ENCODE measurements around the gene C11orf16. TPM values are rescaled to one million over a fixed set of nuclear protein-coding genes. Genes with fewer than 3 reads are reported as not detected.
"Not testable (repeated sequence)": the region's sequence is repeated elsewhere in the genome, so short reads cannot be mapped to it uniquely, and the experiment has no call there.

The C11orf16 gene
- total RNA-seq, 4 donors from 2014 or later = not detected

DNA sequence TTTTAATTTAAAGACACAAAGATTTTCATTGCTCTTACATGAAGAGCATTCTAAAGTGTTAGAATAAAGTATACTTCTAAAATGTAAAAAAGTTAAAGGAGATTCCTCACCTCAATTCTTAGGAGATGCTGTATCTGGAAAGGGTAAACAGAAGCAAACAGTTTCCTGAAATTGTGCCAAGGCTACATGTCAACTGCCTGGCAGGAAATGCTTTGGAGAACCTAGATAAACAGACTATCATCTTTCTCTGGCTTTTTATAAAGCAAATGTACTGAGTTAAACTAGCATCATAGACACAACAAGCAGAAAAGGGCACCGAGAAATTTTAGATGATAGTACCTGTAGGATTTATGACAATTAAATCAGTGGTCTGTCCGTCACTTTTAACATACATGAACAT lies 46.4 kb downstream of the C11orf16 start:
- Histone ChIP-seq H3K27ac (no peak overlapping the region), H3K4me1 (peaks cover 13 to 15% of the 10 kb centered on the region in 2 donors), H3K27me3 (no peaks in the 10 kb centered on the region), H3K36me3 (no peaks in the 10 kb centered on the region), H3K4me3 (no peak overlapping the region), H3K9me3 (no peaks in the 10 kb centered on the region)
- TF ChIP-seq, protein P1, sequence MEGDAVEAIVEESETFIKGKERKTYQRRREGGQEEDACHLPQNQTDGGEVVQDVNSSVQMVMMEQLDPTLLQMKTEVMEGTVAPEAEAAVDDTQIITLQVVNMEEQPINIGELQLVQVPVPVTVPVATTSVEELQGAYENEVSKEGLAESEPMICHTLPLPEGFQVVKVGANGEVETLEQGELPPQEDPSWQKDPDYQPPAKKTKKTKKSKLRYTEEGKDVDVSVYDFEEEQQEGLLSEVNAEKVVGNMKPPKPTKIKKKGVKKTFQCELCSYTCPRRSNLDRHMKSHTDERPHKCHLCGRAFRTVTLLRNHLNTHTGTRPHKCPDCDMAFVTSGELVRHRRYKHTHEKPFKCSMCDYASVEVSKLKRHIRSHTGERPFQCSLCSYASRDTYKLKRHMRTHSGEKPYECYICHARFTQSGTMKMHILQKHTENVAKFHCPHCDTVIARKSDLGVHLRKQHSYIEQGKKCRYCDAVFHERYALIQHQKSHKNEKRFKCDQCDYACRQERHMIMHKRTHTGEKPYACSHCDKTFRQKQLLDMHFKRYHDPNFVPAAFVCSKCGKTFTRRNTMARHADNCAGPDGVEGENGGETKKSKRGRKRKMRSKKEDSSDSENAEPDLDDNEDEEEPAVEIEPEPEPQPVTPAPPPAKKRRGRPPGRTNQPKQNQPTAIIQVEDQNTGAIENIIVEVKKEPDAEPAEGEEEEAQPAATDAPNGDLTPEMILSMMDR (IDR thresholded peaks at IDR 0.05 in 4 of 5, conservative IDR thresholded peaks at IDR 0.05 in 1 of 5) = no peak
- no peak for TF ChIP-seq POLR2A (IDR thresholded peaks at IDR 0.05)
- intact Hi-C loops (cut with DNase I; ENCODE audit: low total_unique reads) (no loop called here), in situ Hi-C loops (cut with MboI; ENCODE audit: low sequenced_read_pairs in 4 of 4) (no loop called here)
- DNase-seq = no peak
- ATAC-seq = peak in 1 of 2 donors; percentile 47

DNA sequence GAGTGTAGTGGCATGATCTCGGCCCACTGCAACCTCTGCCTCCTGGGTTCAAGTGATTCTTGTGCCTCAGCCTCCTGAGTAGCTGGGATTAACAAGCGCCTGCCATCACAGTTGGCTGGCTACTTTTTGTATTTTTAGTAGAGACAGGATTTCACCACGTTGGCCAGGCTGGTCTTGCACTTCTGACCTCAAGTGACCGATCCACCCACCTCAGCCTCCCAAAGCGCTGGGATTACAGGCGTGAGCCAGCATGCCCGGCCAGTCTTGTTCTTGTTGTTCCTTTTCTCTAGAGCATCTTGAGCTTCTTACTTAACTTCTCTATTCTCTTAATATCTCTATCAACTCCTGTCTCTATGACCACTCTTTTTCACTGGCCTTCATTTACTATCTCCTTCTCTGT lies 51.2 kb downstream of the C11orf16 start:
- DNase-seq (peak; percentile 3 to 49), ATAC-seq (peak; percentile 65 to 87)
- H3K4me3 ChIP-seq; in situ Hi-C loops (cut with MboI; ENCODE audit: low sequenced_read_pairs in 4 of 4); intact Hi-C loops (cut with DNase I; ENCODE audit: low total_unique reads); H3K36me3 ChIP-seq; H3K9me3 ChIP-seq; H3K27me3 ChIP-seq: not testable (repeated sequence)
- Histone ChIP-seq H3K4me1 (peaks cover 8 to 12% of the 10 kb centered on the region in 2 donors), H3K27ac (peak overlapping the region in 1 of 4 donors; percentile 17)

DNA sequence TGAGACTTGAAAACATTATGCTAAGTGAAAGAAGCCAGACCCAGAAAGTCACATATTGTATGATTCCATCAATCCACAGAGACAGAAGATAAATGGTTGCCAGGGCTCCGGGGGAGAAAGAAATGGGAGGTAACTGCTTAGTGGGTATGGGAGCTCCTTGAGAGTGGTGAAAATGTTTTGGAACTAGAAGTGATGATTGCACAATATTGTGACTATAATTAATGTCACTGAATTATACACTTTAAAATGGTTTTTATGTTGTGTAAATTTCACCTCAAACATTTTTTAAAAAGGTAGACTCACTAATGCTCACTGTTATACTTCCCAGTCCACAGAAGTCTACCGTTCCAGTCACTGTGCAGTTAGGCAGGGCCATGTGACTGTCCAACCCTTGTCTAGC lies 54.0 kb downstream of the C11orf16 start:
- H3K27me3 ChIP-seq = no peaks in the 10 kb centered on the region
- intact Hi-C loops (cut with DNase I; ENCODE audit: low total_unique reads) (no loop called here), in situ Hi-C loops (cut with MboI; ENCODE audit: low sequenced_read_pairs in 4 of 4) (no loop called here)
- H3K36me3 ChIP-seq = no peaks in the 10 kb centered on the region
- no peak overlapping the region for H3K27ac ChIP-seq
- no peak overlapping the region for H3K4me3 ChIP-seq
- H3K9me3 ChIP-seq = no peaks in the 10 kb centered on the region
- no peak for TF ChIP-seq POLR2A (IDR thresholded peaks at IDR 0.05)
- TF ChIP-seq, protein P1 (IDR thresholded peaks at IDR 0.05 in 4 of 5, conservative IDR thresholded peaks at IDR 0.05 in 1 of 5) = no peak
- H3K4me1 ChIP-seq = peaks cover 0 to 5% of the 10 kb centered on the region in 2 donors
- no peak for DNase-seq
- ATAC-seq = no peak

DNA sequence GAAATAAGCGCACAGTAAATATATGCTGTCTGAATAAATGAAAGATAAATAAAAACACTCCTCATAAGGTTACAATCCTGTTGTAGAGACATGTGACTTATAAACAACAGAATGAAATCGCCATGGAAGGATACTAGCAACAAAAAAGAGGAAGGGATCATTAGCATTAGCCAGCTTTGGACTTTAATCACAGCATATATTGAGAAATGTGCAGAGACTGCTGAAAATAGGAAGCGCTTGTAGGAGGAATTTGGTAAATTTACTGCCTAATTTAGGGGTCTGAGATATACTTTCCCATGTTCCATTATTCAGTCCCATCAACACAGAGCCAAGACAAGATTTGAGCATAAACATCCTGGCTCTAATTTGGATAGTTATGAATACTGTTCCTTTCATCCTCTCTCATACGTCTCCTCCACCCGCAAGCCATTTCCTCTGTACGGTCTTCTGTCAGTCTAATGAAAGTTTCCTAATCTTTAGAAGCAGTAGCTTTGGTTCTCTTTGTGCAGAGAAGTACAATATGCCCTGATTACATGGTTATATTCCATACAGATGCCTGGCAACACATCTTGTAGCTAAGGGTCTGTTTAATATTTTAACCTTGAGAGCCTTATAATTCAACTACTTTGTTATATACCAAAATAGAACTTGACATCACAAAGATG lies 58.9 kb downstream of the C11orf16 start:
- in situ Hi-C loops (cut with MboI; ENCODE audit: low sequenced_read_pairs in 4 of 4) = no loop called here
- Histone ChIP-seq H3K4me1 (peaks cover 0 to 10% of the 10 kb centered on the region in 2 donors), H3K4me3 (no peak overlapping the region), H3K9me3 (no peaks in the 10 kb centered on the region), H3K27me3 (no peaks in the 10 kb centered on the region), H3K36me3 (no peaks in the 10 kb centered on the region), H3K27ac (no peak overlapping the region)
- TF ChIP-seq POLR2A (IDR thresholded peaks at IDR 0.05) = no peak
- TF ChIP-seq, protein P1 (IDR thresholded peaks at IDR 0.05 in 4 of 5, conservative IDR thresholded peaks at IDR 0.05 in 1 of 5) = no peak
- ATAC-seq (no peak), DNase-seq (no peak)
- intact Hi-C loops (cut with DNase I; ENCODE audit: low total_unique reads) = loop anchor here (5.0 kb wide), 1 partner anchor 187 kb away; no protein-coding TSS in a partner anchor

DNA sequence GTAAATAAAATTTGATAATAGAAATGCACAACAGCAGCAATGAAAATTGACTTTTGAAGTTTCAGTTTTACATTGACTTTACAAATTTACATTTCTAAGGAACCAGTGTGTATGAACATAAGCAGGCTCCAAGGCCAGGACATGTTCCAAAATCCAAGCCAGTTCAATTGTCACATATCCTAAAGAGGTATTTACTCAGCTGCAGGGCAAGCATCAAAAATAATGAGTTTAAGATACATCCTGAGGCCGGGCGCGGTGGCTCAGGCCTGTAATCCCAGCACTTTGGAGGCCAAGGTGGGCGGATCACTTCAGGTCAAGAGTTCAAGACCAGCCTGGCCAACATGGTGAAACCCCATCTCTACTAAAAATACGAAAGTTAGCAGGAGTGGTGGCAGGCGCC lies 60.8 kb downstream of the C11orf16 start:
- intact Hi-C loops (cut with DNase I; ENCODE audit: low total_unique reads) (loop anchor here (5.0 kb wide), 1 partner anchor 185 kb away; no protein-coding TSS in a partner anchor), in situ Hi-C loops (cut with MboI; ENCODE audit: low sequenced_read_pairs in 4 of 4) (no loop called here)
- no peak overlapping the region for H3K4me3 ChIP-seq
- no peak for TF ChIP-seq POLR2A (IDR thresholded peaks at IDR 0.05)
- TF ChIP-seq, protein P1 (IDR thresholded peaks at IDR 0.05 in 4 of 5, conservative IDR thresholded peaks at IDR 0.05 in 1 of 5) = no peak
- peak overlapping the region; percentile 6 to 78 (median 76) for H3K27ac ChIP-seq
- no peaks in the 10 kb centered on the region for H3K36me3 ChIP-seq
- H3K9me3 ChIP-seq = no peaks in the 10 kb centered on the region
- no peak for DNase-seq
- ATAC-seq = no peak
- H3K27me3 ChIP-seq = no peaks in the 10 kb centered on the region
- peaks cover 0 to 16% of the 10 kb centered on the region in 2 donors for H3K4me1 ChIP-seq
